ENCODE results near the gene GLIS1. TPM values are rescaled to one million over a fixed set of nuclear protein-coding genes. Genes with fewer than 3 reads are reported as not detected.

Gene GLIS1
- total and polyA plus RNA-seq, 8 donors, result 0.06 to 0.26 (median 0.13) TPM; not detected in 4

DNA sequence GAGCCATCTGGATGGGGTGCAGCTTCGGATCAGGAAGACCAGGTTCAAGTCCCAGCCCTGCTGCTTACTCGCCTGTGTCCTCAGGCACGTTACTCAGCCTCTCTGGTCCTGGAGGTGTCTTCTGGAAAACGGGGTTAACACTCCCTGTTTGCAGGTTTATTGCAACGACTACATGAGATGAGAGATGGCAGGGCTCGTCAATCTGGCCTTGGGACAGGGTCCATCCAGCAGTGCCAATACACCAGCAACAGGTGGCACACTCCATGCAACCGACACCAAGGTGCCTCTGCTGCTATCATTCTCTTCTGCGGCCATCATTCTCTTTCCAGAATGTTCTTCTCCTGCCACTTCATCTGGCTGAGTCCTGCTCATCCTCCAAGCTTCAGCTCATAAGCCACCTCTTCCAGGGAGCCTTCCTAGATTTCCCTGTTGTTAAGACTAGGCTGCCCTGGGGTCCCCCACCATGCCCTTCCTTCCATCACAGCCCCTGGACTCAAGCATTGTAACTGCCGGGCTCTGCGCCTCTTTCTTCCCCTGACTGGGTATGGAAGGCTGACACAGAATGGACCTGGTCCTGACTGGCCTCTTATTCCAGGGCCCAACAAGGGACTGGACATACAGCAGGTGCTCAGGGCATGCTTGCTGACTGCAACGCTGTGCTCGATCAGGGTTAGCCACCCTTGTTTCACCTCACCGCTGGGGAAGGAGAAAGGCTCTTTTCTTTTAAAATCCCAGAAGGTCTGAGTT is 192.4 kb downstream of the GLIS1 start:
- no peak overlapping the region for H3K4me3 ChIP-seq
- no peak for TF ChIP-seq CTCF (IDR thresholded peaks at IDR 0.05)
- H3K9me3 ChIP-seq, result no peaks in the 10 kb centered on the region
- H3K27me3 ChIP-seq, result no peaks in the 10 kb centered on the region
- H3K4me1 ChIP-seq, result no peaks in the 10 kb centered on the region
- FAIRE-seq, result no peak
- no peaks in the 10 kb centered on the region for H3K36me3 ChIP-seq
- peak in 2 of 6 donors; percentile 6 to 23 for DNase-seq
- ATAC-seq, result no peak
- 65 to 71% methylated on average over 13 of the region's 13 CpGs for WGBS, 2 donors
- no peak overlapping the region for H3K27ac ChIP-seq
- intact Hi-C loops (cut with DNase I), result no loop called here

DNA sequence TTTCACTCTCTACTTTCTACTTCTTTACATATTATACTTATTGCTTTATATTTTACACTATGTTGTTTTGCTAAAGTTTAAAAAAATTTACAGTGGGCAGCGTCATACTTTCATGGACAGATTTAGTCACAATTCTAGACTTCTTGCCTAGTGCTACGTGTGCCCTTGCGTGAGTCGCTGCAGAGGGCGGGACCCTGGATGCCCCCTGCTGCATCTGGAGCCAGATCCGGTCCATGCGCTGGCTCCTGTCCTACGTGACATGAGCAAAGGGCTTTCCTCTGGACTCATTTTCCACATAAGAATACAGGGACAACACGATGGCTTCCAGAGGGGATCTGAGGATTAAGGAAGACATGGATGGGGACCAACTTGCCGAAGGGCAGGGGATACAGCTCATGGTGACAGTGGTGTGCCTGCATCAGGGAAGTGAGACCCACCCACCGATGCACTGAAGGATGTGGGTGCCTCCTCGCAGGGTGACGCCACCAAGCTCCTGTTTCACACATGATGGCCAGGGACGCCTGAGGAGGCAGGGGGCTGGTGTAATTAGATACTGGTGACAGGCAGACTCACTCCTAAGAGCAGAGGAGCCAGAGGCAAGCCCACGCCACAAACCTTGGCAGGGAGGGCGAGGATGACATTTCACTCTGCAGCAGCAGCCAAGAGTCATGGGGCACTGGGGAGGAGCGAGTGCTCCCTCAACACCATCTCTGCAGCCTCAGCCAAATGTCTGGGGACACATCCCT is 193.1 kb downstream of the GLIS1 start:
- H3K4me1 ChIP-seq, result no peaks in the 10 kb centered on the region
- DNase-seq, result peak in 2 of 6 donors; percentile 20 to 33
- no peak overlapping the region for H3K27ac ChIP-seq
- no peaks in the 10 kb centered on the region for H3K36me3 ChIP-seq
- TF ChIP-seq CTCF (IDR thresholded peaks at IDR 0.05), result no peak
- H3K4me3 ChIP-seq, result no peak overlapping the region
- FAIRE-seq, result no peak
- intact Hi-C loops (cut with DNase I), result no loop called here
- WGBS, 2 donors, result 55 to 70% methylated on average over 17 of the region's 17 CpGs
- no peaks in the 10 kb centered on the region for H3K27me3 ChIP-seq
- no peak for ATAC-seq
- no peaks in the 10 kb centered on the region for H3K9me3 ChIP-seq

DNA sequence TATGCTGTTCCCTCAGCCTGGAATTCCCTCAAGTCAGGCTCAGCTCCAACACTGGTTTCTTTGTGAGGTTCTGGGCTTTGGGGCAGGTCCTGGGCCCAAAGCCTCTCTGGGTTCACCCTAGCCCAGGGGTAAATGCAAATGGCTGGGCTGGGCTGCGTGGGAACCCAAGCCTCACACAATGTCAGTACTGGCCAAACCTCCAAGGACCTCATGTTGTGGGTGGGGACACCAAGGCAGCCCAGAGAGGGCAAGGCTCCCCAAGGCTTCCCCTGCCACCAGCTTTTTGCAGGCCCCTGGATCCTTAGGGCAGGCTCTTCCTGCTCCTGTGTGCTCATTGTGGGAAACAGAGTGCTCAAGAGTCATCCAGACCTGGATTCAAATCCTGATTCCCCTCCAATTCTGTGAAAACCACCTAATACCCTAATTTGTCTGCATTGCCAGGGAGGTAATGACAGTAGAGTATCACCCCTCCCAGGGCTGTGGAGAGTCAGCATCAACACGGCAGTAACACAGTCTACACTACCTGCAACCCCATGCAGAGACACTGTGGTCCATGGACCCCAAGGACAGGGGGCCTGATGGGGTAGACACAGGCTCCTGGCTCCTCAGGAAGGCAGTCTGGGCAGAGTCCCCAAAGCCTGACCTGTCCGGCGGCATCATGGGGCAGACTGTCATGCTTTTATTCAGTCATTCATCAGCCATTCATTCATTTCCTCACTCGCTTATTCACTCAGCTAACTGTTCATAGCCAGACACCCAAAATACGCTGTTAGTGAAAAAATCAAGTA is 194.0 kb downstream of the GLIS1 start:
- Histone ChIP-seq H3K36me3 (no peaks in the 10 kb centered on the region), H3K9me3 (no peaks in the 10 kb centered on the region), H3K27me3 (no peaks in the 10 kb centered on the region), H3K27ac (no peak overlapping the region), H3K4me1 (no peaks in the 10 kb centered on the region), H3K4me3 (no peak overlapping the region)
- TF ChIP-seq CTCF (IDR thresholded peaks at IDR 0.05), result no peak
- ATAC-seq (no peak), DNase-seq (peak in 2 of 6 donors; percentile 12 to 21), FAIRE-seq (no peak)
- intact Hi-C loops (cut with DNase I), result no loop called here
- WGBS, 2 donors, result 71 to 84% methylated on average over 6 of the region's 6 CpGs

- DNase-seq (peak in 3 of 6 donors; percentile 3 to 44 (median 28)), ATAC-seq (no peak), FAIRE-seq (no peak)
- Histone ChIP-seq H3K9me3 (no peaks in the 10 kb centered on the region), H3K27ac (no peak overlapping the region), H3K36me3 (no peaks in the 10 kb centered on the region), H3K4me1 (no peaks in the 10 kb centered on the region), H3K27me3 (no peaks in the 10 kb centered on the region), H3K4me3 (no peak overlapping the region)
- 71 to 78% methylated on average over 24 of the region's 24 CpGs for WGBS, 2 donors
- intact Hi-C loops (cut with DNase I), result no loop called here
- no peak for TF ChIP-seq CTCF (IDR thresholded peaks at IDR 0.05)
These were observed 194.9 kb downstream of the GLIS1 start for GRCh38 chr1:53543778-53544695.
